NCI-H1930 (cell line): Measurements from ENCODE around the gene ZDBF2.
"Not testable (repeated sequence)": the region's sequence is repeated elsewhere in the genome, so short reads cannot be mapped to it uniquely, and the experiment has no call there.

Experiments used
- DNase-seq, 2 experiments: peaks; one replicate each; lab custom pipeline; 2025; lab: John Stamatoyannopoulos, UW

ZDBF2 gene

DNA sequence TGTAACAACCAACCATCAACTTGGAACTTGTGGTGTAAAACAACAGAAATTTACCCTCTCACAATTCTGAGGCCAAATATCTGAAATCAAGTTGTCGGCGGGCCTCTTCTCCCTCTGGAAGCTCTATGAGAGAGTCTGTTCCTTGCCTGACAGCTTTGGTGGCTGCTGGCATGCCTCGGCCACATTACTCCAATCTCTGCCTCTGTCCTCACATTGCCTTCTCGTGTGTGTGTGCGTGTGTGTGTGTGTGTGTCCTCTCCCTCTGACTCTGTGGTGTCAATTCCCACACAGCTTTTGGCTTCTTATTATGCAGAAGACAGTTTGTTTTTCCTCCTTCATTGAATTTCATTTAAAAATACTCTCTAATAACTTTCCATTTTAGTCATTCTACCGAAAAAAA is 50.4 kb downstream of the ZDBF2 start:
- no peak for DNase-seq

DNA sequence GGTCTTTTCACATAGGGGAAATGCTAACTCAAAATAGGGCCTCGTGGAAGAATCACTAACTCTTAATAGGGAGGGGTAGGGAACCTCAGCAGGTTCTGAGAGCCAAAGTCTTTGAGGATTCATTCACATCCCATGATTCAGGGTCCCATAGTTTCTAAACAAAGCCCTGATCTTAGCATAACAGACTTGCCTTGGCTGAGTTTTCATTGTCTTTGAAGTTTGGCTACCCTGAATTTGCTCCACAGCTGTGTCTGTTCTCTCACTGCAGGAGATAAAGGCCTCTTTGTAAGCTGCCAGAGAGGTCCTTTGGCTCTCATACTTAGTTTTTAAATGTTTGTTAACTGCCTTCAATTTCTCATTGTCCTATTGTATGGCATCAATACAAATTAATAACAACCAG is 54.5 kb downstream of the ZDBF2 start:
- no peak for DNase-seq

DNA sequence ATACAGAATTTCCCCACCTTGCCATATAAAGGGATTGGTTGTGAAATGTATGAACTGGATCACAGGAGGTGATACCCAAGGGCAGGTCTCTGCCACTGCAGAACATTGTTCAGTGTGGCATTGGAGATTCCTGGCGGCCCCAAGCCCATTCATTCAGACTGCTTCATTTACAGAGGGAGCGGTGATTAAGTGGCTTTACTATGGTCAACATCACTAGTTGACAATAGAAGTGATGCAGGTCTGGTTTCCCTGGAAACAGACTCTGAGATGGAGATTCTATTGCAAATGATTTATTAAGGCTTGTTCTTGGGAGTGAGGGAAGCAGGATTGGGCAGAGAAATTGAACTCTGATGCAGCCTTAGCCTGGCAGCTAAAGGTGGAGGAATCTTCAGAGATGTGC is 62.4 kb downstream of the ZDBF2 start:
- peak; percentile 11 to 37 for DNase-seq

DNA sequence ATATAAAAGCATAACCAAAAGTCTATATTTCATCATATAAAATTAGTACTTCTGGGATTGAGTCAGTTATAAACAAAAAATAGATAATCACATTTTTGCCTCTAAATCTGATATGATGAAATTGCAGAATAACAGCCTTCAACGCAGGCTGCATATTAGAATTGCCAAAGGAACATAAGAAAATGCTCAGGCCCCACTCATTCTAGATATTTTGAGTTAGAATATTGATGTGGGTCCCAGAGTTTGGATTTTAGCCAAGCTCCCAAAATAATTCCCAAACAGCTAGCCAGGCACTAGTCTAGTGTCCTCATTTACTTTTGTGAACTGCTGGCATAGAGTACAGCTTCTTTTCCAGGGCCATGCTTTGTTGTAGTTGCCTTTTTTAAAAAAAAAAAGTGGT is 63.5 kb downstream of the ZDBF2 start:
- DNase-seq, result no peak

DNA sequence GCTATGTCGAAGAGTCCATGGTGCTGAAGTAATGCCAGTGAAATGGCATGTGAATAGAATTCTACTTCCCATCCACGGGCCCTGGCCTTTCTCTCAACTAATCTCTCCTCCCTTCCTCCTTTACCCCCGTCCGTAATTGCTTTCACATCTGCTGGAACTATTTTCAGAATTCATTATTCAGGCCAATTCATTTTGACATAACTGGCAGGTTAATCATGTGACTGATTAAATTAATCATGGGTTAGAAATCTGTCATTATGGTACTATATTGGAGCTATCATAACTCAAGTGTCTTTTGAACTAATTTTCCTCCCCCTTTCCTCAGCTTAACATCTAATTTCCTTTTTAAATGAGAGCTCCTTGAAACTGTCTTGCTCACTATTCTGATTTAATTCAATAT is 66.9 kb downstream of the ZDBF2 start:
- no peak for DNase-seq

DNA sequence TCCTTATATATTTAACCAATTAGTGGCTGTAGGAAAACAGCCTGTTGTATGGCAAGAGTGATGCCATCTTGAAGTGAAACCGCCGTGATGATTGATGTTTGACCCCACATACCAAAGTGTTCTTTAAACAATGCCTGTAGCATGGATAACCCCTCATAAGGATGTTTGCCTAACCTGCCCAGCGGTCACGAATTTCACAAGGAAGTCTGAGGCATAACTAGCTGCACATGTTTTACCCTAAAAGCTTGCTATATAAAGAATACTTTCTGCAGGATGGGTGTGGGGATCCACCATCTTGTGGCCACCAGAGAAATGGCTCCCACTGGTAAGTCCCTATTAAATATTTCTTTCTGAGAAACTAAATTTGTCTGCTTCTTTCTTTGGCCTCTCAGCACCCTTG is 68.7 kb downstream of the ZDBF2 start:
- DNase-seq, result no peak

DNA sequence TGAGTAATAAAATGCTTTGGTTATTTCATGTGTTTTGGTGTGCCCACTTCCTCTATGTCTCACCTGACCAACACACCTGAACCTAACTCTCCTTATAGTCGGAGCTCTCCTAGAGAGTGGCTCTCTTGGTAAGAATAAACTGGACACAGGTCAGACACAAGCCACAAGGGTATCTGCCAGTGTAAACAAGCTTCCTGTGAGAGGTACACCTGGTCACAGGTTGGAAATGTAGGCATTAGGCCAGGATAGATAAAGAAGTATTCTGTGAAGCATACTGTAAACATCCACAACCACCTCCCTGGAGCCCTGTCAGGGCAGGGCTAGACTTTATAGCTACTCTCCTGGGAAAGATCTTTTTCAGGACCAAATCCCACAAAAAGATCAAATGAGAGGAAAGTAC is 69.4 kb downstream of the ZDBF2 start:
- no peak for DNase-seq

DNA sequence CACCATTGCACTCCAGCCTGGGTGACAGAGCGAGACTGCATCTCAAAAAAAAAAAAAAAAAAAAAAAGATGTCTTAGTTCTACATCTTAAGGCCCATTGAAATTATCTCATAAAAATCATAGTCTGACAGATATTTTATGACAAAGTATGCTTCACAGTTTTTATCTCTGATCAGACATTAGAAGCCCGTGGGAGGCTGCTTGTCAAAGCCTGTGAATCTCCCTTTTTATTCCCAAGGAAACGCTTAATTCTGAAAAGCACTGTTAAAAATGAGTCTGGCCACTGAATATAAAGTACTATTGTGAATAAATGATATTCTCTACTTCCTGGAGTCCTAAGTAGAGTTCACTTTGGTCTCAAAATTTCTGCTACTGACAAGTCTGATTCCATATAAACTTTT is 71.1 kb downstream of the ZDBF2 start:
- no peak for DNase-seq

DNA sequence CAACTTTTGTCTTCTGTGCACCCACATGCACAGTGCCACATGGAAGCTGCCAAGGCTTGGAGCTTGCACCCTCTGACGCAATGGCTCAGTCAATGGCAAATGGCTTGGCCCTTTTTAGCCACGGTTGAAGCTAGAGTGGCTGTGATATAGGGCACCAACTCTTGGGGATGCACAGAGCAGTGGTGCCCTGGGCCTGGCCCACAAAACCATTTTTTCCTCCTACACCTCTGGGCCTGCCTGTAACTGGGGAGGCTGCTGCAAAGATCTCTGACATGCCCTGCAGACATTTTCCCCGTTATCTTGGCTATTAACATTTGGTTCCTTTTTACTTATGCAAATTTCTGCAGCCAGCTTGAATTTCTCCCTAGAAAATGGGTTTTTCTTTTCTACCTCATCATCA is 74.9 kb downstream of the ZDBF2 start:
- no peak for DNase-seq

DNA sequence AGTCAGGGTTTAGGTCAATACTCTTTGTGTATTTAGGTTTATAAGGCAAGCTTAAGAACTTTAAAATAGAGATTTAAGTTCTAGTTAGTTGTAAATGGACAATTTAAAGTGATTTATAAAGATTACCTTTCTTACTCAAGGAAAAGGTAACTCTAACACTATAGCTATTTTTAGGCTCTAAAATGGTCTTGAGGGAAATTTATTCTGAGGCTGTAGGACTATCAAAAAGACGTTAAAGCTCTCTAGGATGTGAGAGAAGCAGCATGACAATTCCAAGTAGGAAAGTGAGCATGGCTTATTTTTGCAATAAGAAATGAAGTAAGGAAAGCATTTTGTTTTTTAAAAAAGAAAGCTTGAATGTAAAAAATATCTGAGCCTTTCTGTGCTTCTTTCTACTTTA is 78.1 kb downstream of the ZDBF2 start:
- DNase-seq, result no peak

DNA sequence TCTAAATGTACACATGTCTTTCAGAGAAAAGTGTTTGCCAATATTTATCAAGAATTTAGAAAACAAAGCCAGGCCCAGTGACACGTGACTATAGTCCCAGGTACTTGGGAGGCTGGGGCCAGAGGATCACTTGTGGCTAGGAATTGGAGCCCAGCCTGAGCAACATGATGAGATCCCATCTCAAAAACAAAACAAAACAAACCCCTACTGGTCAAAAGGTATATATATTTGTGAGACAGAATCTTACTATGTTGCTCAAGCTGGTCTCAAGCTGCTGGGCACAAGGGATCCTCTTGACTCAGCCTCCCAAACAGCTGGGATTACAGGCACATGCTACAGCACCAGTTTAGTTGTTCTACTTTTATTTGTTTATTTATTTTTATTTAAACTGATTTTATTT is 79.2 kb downstream of the ZDBF2 start:
- DNase-seq, result no peak

DNA sequence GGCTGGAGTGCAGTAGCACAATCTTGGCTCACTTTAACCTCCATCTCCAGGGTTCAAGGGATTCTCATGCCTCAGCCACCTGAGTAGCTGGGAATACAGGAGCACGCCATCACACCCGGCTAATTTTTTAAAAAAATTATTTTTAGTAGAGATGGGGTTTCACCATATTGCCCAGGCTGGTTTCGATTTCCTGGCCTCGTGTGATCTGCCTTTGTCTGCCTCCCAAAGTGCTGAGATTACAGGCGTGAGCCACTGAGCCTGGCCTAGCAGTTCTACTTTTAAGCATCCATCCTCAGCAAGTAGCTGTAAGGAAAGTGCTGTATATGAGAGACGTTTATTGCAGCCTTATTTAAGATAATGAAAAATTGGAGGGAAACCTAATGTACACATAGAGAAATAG is 79.7 kb downstream of the ZDBF2 start:
- DNase-seq, result no peak

DNA sequence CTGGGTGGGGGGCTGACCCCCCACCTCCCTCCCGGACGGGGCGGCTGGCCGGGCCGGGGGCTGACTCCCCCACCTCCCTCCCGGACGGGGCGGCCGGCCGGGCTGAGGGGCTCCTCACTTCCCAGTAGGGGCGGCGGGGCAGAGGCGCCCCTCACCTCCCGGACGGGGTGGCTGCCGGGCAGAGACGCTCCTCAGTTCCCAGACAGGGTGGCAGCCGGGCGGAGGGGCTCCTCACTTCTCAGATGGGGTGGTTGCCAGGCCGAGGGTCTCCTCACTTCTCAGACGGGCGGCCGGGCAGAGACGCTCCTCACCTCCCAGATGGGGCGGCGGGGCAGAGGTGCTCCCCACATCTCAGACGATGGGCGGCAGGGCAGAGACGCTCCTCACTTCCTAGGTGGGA is 82.4 kb downstream of the ZDBF2 start:
- DNase-seq, result not testable (repeated sequence)

DNA sequence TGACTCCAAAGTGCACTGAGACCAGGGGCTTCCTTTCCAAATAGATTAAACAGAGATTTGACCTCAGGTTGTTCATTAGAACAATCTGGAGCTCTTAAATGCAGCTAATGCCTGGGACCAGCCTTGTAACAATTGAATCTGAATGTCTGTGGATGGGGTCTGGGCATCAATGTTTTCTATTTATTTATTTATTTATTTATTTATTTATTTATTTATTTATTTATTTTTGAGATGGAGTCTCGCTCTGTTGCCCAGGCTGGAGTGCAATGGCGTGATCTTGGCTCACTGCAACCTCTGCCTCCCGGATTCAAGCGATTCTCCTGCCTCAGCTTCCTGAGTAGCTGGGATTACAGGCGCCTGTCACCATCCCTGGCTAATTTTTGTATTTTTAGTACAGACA is 86.4 kb downstream of the ZDBF2 start:
- DNase-seq, result not testable (repeated sequence)

DNA sequence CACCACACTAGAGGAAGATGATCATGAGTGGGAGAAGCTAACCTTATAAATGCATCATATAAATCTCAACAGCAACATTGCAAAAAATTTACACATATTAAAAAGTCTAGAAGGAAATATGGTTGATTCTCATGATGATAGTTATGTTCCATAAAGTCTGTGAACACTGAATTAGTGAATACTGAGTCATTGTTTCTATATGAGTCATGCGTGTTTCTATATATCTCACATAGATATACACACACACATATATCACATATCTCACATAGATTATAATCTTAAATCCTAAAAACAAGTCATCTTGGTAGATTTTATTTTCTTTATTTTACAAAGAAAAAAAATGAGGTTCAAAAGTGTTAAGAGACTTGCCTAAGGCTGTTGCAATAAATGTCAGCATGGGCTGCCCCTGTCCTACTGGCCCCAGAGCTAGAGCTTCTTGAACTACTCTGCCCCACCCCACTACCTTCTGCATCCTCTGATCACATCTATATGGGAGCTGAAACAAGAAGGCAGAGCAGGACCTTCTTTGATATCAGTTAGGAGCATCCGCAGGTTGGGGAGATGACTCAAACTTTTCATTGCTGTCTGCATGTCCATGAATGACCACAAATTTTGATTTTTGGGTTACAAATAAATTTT is 87.1 kb downstream of the ZDBF2 start:
- DNase-seq, result no peak
